HUES64 (cell line): ENCODE data around the gene HOXA13.

Source experiments
- H3K27ac ChIP-seq: 2 replicates; pipeline ENCODE4 v1.7.0; 2013; ENCODE audit warnings: low read depth, low read length, inconsistent platforms
- H3K27me3 ChIP-seq: 2 replicates; pipeline ENCODE4 v1.6.1; 2013; ENCODE audit warnings: mild to moderate bottlenecking, low read length; ENCODE audit not compliant: insufficient read depth
- H3K36me3 ChIP-seq: 2 replicates; pipeline ENCODE4 v1.6.1; 2013; ENCODE audit warnings: mild to moderate bottlenecking, low read length; ENCODE audit not compliant: insufficient read depth
- H3K4me1 ChIP-seq: 2 replicates; pipeline ENCODE4 v1.6.1; 2013; ENCODE audit warnings: mild to moderate bottlenecking, low read length, moderate library complexity; ENCODE audit not compliant: insufficient read depth
- H3K4me3 ChIP-seq: 2 replicates; pipeline ENCODE4 v1.5.1; 2013; ENCODE audit warnings: mild to moderate bottlenecking, low read length, moderate library complexity
- H3K9ac ChIP-seq: 2 replicates; pipeline ENCODE4 v1.6.1; 2013; ENCODE audit warnings: mild to moderate bottlenecking, low read depth, low read length
- H3K9me3 ChIP-seq: 2 replicates; pipeline ENCODE4 v1.6.1; 2013; ENCODE audit warnings: low read depth, low read length; ENCODE audit not compliant: insufficient read depth
- WGBS: fragments of 150-250, 120-280 bp; methylation state at CpG from one replicate; pipeline ENCODE4 v1.1.7; 2013; ENCODE audit warnings: missing lambda C conversion rate; 5-methylcytosine and 5-hydroxymethylcytosine counted together

HOXA13 gene

DNA sequence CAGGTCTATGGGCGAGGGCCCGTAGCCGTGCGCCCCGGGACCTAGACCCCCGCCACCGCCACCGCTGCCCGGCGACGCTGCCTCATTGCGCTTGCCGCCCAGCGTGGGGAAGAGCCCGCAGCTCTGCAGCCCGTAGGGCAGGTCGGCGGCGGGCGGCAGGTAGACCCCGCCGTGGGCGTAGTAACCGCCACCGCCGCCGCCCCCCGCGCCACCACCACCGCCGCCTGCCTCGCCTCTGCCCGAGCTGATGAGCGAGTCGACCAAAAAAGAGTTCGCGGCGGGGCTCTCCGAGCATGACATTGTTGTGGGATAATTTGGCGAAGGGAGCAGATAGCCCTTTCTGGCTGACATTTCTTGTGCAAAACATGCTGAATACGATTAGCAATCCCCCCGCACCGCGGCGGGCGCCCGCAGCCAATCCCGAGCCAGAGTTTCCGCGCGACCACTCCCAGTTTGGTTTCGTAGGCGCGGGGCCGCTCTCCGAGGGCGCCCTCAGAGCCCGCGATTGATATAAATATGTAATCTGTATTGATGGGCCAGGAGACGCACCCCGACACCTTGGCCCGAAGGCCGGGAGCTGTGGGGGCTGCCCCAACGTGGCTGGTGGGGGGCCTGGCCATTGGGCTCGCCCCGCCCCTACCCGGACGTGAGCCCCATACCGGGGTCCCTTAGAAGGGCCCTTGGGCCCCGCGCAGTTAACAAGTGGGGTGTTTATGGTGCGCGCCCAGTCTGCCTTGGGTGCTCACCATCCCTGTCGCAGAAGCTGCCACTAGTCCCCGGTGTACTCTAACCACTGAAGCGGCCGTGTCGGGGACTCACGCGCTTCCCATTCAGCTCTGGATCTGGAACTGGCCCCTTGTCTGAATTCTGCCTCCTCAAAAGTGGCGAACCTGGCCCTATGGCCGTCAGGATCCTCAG lies 25.7 kb downstream of the HOXA13 start, which contains the start of gene HOXA10:
Gene HOXA10, minus strand, starts transcription at position 365 of the 918 bp plus-strand sequence. Its CDS starts 14 bp downstream, at position 351.
- H3K9ac ChIP-seq, result no peak within 1 kb of the TSS
- peaks cover 100% of the 10 kb centered on the region for H3K27me3 ChIP-seq
- 6% methylated on average over 82 of the region's 82 CpGs for WGBS
- H3K36me3 ChIP-seq, result no peaks in the 10 kb centered on the region
- H3K4me3 ChIP-seq, result no peak within 1 kb of the TSS
- H3K27ac ChIP-seq, result no peak within 1 kb of the TSS
- H3K4me1 ChIP-seq, result peaks cover 3% of the 10 kb centered on the region; the same call in 1 of the 2 replicates
- H3K9me3 ChIP-seq, result peaks cover 3% of the 10 kb centered on the region; the same call in 1 of the 2 replicates

DNA sequence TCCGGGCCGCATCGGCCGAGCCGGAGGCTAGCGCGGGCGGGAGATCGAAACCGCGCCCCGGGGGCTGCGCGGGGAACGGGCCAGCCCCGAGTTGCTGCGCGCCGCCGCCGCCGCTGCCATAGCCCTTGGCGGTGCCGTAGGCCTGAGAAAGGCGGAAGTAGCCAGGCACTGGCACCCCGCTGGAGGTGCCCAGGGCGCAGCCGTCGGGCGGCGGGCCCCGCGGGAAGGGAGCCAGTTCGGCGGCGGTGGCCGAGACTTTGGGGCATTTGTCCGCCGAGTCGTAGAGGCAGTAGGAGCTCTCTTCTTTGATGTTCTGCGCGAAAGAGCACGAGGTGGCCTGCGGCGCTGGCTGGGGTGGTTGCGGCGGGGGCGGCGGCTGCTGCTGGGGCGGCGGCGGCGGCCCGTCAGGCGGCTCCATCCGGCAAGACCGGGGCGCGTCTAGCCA lies 26.4 kb downstream of the HOXA13 start:
- Histone ChIP-seq H3K27ac (no peak overlapping the region), H3K9me3 (peaks cover 3% of the 10 kb centered on the region; the same call in 1 of the 2 replicates), H3K4me3 (no peak overlapping the region), H3K4me1 (no peaks in the 10 kb centered on the region), H3K9ac (no peak overlapping the region), H3K36me3 (no peaks in the 10 kb centered on the region), H3K27me3 (peaks cover 100% of the 10 kb centered on the region)
- 2% methylated on average over 59 of the region's 59 CpGs for WGBS

DNA sequence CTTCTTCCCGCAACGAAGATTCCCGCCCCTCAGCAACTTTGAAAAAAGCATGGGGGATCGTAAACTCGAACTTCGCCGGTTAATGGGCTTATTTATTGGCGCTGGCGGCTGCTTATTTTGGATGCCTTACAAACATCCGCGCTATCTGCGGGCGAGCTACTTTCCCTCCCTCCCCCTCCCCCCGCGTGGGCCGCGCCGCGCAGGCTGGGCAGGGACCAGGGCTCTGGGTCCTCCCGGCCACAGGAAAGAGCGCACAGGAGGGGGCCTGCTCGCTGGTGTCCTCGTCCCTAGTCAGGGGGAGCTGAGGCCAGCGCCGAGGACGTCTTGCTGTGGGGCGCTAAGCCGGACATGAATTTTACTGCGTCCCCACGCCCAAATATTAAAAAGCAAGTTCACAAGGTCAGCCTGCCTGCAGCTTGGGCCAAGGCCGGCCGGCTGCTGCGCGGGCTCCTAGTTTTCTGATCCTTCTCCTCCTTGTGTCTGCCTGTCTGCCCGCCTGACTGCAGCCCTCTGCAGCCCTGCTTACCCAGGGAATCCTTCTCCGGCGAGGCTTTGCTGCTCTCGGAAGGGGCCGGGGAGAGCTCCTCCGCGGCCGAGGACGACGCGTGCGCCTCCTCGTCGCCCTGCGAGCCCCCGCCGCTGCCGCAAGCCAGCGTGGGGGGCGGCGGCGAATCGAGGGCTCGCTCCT lies 26.9 kb downstream of the HOXA13 start:
- Histone ChIP-seq H3K9me3 (peaks cover 3% of the 10 kb centered on the region; the same call in 1 of the 2 replicates), H3K4me1 (no peaks in the 10 kb centered on the region), H3K4me3 (no peak overlapping the region), H3K27ac (no peak overlapping the region), H3K9ac (no peak overlapping the region), H3K27me3 (peaks cover 100% of the 10 kb centered on the region), H3K36me3 (no peaks in the 10 kb centered on the region)
- WGBS, result 2% methylated on average over 58 of the region's 58 CpGs

DNA sequence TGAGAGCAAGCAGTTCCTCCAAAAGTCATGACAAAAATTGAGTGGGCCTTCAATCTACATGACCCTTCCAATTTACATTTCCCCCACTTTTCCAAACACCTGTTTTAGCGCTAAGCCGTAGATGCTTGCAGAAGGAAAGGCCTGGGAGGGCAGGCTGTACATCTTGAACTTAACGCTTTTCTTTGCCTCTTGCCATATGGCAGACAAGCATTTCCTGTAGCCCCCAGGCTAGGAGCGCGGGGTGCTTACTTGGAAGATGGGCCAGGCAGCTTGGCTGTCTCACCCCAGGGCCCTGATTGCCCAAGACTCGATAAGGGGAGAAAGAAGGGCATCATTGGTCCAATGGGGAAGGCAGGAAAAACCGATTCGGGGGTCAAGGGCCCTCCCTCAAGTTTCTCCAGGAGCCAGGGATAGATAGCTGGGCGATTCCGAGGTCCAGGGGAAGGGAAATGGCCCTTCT lies 27.5 kb downstream of the HOXA13 start:
- H3K27ac ChIP-seq, result no peak overlapping the region
- H3K27me3 ChIP-seq, result peaks cover 100% of the 10 kb centered on the region
- H3K4me1 ChIP-seq, result no peaks in the 10 kb centered on the region
- no peak overlapping the region for H3K9ac ChIP-seq
- 6% methylated on average over 10 of the region's 10 CpGs for WGBS
- no peak overlapping the region for H3K4me3 ChIP-seq
- H3K9me3 ChIP-seq, result peaks cover 3% of the 10 kb centered on the region; the same call in 1 of the 2 replicates
- no peaks in the 10 kb centered on the region for H3K36me3 ChIP-seq

DNA sequence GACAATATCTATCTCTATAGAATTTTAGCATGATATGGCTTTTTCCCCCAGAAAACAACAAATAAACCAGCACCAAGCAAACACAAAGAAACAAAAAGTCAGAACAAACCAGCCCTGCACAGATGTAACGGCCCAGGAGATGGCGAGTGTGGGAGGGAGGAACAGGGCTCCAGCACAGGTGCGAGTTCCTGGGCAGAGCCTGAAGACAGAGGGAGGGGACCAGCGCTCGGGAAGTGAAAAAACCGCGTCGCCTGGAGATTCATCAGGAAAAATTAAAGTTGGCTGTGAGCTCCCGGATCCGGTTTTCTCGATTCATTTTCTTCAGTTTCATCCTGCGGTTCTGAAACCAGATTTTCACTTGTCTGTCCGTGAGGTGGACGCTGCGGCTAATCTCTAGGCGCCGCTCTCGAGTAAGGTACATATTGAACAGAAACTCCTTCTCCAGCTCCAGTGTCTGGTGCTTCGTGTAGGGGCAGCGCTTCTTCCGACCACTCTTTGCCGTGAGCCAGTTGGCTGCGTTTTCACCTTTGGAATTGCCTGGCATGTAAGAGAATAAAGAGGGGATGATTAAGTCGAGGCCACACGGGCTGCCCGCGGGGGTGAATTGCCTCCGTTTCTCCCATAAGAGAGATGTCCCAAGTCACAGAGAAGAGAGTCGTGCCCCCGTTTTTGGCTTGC lies 28.1 kb downstream of the HOXA13 start:
- no peak overlapping the region for H3K4me3 ChIP-seq
- 6% methylated on average over 30 of the region's 30 CpGs for WGBS
- H3K9ac ChIP-seq, result no peak overlapping the region

DNA sequence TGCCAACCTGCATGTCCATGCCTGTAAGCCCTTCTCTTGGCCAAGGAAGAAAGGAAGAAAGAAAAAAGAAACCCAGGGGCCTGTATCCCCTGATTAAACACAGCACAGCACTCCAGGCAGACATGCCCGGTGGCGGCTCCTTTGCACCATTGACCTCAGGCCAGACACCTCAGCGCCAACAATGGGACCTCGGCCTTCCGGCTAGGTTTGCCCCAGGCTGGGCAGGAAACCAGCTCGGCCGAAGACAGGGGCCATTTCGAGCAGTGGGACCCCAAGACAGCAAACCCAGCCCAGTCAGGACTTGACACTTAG lies 28.6 kb downstream of the HOXA13 start:
- Histone ChIP-seq H3K36me3 (no peaks in the 10 kb centered on the region), H3K4me1 (no peaks in the 10 kb centered on the region), H3K27ac (no peak overlapping the region), H3K27me3 (peaks cover 100% of the 10 kb centered on the region), H3K9ac (no peak overlapping the region), H3K4me3 (no peak overlapping the region), H3K9me3 (peaks cover 3% of the 10 kb centered on the region; the same call in 1 of the 2 replicates)
- 6% methylated on average over 8 of the region's 8 CpGs for WGBS

More for the DNA sequence above, 28.1 kb downstream of the HOXA13 start:
- Histone ChIP-seq H3K4me1 (no peaks in the 10 kb centered on the region), H3K27ac (no peak overlapping the region), H3K9me3 (peaks cover 3% of the 10 kb centered on the region; the same call in 1 of the 2 replicates), H3K27me3 (peaks cover 100% of the 10 kb centered on the region), H3K36me3 (no peaks in the 10 kb centered on the region)

DNA sequence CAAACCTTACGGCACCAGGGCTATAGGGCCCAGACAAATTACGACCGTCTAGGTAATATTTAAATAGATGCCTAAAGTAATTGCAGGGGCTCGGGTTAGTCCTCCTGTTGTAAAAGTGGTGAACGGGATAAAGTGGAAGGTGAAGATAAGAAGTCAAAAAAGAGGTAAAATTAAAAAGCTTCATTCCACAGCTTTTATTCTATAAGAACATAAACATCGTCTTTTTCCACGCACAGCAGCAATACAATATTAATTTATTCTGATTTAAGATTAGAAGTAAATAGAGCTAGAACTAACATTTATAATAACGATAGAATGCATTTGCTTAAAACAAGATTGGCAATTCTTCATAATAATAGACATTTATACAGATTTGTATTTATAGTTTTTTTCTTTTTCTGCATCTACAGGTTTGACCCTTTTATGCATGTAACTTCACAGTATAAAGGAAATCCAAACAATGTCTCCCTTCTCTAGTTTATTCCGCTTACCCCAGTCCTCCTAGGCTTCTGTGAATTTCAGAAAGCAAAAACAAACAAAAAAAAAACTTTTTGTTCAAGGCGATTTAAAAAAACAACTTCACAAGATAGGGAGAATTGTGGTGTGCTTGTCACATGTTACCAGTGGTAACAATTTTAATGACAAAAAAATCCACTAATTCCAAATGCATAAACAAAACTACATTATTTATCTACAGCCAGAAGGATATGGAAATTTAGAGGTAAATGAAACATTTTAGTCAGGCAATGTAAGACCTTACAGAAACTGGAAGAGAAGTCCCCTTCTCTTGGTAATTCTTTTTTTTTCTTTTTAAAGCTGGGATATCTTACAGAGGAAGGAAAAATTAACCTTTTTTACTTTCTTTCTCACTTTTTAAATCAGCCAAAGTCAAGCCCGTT lies 29.2 kb downstream of the HOXA13 start:
- H3K9me3 ChIP-seq, result 0 out of 2 replicates have a peak, but pooled peaks cover 3% of the 10 kb centered on the region
- no peak overlapping the region for H3K9ac ChIP-seq
- H3K4me1 ChIP-seq, result no peaks in the 10 kb centered on the region
- H3K27me3 ChIP-seq, result peaks cover 100% of the 10 kb centered on the region
- H3K36me3 ChIP-seq, result no peaks in the 10 kb centered on the region
- H3K27ac ChIP-seq, result no peak overlapping the region
- H3K4me3 ChIP-seq, result no peak overlapping the region
- WGBS, result 24% methylated on average over 7 of the region's 11 CpGs

DNA sequence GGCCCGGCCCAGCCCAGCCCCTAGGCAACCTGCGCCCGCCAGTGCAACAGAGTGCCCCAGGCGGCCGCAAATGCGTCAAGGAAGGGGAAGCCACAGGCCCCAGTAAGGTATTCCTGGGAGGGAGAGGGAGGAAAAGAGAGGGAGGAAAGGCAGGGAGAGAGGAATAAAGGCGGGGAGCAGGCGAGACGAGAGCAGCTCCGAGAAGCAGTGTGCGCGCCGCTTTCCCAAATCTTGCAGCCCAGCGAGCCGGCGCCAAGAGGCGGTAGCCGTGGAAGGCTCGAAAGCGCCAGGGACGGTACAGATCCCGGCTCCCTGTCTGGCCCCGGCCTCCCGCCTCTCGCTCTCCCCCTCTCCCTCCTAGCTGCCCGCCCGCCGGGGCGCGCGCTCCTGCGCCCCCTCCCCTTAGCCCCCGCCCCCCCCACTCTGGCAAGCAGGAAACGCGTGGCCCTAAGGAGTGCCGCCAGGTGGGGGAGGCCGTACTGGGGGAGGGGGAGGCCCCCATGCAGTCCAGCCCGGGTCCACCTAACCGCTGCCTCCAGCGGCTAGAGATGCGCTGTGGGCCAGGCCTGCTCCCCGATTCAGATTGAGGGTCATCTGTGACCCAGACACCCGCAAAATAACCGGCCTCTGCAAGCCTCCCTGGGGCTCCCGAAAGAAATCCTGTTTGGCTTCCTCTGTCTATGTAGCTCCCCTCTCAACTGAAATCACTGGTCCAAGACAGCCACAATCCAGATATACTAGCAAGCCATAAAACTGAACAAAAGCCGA lies 30.0 kb downstream of the HOXA13 start:
- Histone ChIP-seq H3K9ac (no peak overlapping the region), H3K9me3 (0 out of 2 replicates have a peak, but pooled peaks cover 8% of the 10 kb centered on the region), H3K4me3 (no peak overlapping the region), H3K4me1 (no peaks in the 10 kb centered on the region), H3K36me3 (no peaks in the 10 kb centered on the region), H3K27me3 (peaks cover 100% of the 10 kb centered on the region), H3K27ac (no peak overlapping the region)
- 2% methylated on average over 38 of the region's 46 CpGs for WGBS

DNA sequence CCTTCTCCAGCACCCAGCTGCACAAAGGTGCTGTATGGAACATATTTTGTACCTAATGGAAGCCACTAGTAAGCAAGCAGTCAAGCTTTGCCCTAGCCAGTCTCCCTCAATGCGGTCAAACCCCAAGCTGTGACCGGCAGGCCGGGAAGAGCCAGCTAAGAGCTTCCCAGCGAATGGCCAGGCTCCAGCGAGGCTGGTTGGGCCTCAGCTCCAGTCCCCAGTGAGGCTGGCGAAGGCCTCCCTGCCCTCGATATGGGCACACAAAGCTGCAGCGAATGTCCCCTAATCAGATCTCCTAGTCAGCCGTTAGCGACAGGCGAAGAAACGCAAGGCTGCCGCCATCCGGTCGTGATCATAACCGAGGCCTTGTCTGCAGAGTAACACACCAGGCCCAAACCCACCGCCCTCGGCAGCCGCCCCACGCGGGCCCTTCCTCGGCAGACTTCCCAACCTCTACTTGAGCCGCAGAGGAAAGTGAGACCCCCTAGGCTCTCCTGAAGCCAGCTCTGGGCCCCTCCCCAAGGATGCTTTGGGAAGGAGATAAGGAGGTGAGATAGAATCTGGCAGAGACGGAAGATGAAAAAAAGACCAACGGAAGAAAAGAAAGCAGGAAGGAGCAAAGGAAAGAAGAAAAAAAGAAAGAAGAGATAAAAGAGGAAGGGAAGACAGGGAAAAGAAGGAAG lies 31.5 kb downstream of the HOXA13 start:
- Histone ChIP-seq H3K4me3 (no peak overlapping the region), H3K9ac (no peak overlapping the region), H3K9me3 (0 out of 2 replicates have a peak, but pooled peaks cover 8% of the 10 kb centered on the region), H3K27ac (no peak overlapping the region), H3K27me3 (peaks cover 100% of the 10 kb centered on the region), H3K36me3 (no peaks in the 10 kb centered on the region), H3K4me1 (no peaks in the 10 kb centered on the region)
- WGBS, result 8% methylated on average over 25 of the region's 25 CpGs
